Measurements from ENCODE around the gene ARRB1.

ARRB1 gene

GRCh38 chr11:75301601-75302345 is 49.7 kb downstream of the ARRB1 start:
- DNase-seq (ENCODE audit: low read depth in 2 of 2) = no peak

DNA sequence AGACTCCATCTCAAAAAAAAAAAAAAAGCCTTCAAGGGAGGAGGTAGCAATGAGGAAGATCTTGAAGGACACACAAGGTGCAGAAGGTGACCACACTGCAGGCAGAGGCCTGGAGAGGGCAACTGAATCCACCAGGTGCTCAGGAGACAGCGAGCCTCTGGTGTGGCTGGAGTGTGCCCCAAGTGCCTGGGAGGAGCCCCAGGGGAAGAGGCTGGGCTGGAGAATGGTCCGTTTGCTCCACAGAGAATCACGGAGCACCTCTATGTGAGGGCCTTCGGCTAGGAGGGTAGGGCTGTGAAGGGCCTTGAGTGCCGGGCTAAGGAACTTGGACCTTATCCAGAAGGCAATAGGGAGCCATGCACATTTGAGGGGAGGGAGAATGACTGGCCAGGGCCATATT is 50.3 kb downstream of the ARRB1 start:
- DNase-seq (ENCODE audit: low read depth in 2 of 2) = no peak

- DNase-seq (ENCODE audit: low read depth in 2 of 2) = no peak
These were observed 52.5 kb downstream of the ARRB1 start for GRCh38 chr11:75298976-75299260.

GRCh38 chr11:75298191-75298975 is 53.1 kb downstream of the ARRB1 start:
- DNase-seq (ENCODE audit: low read depth in 2 of 2) = no peak

DNA sequence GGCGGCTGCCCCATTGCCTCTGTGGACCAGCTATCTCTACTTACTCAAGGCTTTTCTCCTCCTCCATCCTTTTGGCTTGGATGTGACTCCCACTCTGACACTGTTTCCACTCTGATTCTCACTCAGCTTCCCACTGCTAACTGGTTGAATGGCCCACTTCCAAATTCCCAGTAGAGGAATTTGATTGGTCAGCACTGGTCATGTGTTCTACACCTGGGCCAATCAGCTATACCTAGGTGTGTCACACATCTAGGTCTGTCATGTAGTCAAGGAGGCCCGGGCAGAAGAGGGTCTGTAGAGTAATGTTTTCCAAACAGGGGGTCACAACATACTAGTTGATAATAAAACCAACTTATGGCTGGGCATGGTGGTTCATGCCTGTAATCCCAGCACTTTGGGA is 57.6 kb downstream of the ARRB1 start:
- DNase-seq (ENCODE audit: low read depth in 2 of 2) = no peak

DNA sequence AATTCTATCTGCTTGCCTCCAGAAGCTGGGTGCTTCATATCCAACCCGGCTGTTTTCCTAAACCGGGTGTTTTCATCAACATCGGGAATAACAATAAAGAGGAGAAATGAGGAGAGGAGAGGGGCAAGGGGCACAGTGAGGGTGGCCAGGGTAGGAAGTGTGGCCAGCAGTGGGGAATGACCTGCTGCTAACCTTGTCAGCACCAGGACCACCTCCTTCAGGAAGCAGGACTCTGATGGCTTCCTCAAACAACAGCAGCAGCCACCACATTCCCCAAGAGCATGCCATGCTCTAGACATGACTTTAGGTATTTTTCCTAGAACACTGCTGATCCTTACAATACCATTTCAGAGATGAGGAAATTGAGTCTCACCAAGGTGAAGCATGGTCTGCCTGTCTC is 58.5 kb downstream of the ARRB1 start:
- DNase-seq (ENCODE audit: low read depth in 2 of 2) = no peak

DNA sequence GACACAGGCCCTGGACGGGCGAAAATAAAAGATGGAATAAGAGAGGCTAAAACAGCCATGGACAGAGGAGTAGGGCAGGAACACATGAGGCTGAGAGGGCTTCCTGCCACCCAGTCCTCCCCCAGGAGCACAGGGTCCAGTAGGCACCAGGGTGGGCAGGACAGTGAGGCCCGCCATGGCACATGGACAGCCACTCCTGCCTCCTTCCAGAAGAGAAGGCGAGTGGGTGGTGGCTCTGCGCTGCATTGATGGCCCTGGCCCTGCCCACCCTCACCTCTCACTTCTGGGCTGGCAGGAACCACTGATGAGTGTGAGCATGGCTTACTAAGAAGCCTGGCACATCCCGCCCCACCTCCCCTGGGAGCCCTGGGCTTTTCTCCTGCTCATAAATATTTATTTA is 59.7 kb downstream of the ARRB1 start:
- no peak for DNase-seq (ENCODE audit: low read depth in 2 of 2)

GRCh38 chr11:75289919-75290318 is 61.5 kb downstream of the ARRB1 start:
- DNase-seq (ENCODE audit: low read depth in 2 of 2) = no peak

GRCh38 chr11:75289511-75289760 is 62.0 kb downstream of the ARRB1 start:
- no peak for DNase-seq (ENCODE audit: low read depth in 2 of 2)

DNA sequence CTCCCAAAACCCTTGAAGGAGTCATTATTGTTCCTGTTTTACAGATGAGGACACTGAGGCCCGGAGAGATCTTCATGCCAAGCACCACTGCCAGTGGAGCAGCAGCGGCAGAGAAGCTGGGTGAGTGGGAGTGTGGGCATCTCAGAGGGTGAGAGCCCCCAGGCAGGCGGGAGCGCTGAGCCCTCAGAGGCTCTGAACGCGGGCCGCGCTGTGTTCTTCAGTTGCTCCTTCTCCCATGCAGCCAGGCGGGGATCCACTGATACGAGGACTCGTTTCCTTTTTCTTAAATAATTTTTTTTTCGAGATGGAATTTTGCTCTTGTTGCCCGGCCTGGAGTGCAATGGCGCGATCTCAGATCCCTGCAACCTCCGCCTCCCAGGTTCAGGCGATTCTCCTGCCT is 63.9 kb downstream of the ARRB1 start:
- DNase-seq (ENCODE audit: low read depth in 2 of 2) = no peak

GRCh38 chr11:75286826-75287465 is 64.5 kb downstream of the ARRB1 start:
- DNase-seq (ENCODE audit: low read depth in 2 of 2) = no peak

GRCh38 chr11:75285776-75286360 is 65.6 kb downstream of the ARRB1 start:
- DNase-seq (ENCODE audit: low read depth in 2 of 2) = no peak

DNA sequence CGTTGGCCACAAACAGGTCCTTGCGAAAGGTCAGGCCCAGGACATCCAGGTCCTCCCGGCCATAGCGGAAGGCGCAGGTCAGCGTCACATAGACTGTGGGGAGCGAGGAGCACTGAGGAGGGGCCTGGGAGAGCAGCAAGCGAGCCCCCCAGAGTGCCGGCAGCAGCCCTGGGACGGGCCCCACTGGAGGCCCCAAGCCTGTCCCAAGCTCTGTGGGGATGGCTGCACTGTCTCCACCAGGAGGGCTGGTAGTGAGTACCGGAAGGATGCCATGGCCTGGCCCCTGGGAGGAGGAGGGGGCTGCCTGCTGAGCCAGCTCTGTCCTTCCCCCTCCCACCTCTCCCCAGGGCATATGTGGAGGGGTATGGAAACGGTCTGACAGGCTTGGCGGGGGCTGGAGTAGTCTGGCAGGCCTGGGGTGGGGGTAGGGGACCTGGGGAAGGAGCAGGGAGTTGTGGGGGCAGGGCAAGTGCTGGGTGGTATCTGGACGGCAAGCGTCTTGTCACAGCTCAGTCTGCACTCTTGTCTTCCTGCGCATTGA is 68.0 kb downstream of the ARRB1 start:
- no peak for DNase-seq (ENCODE audit: low read depth in 2 of 2)

- DNase-seq (ENCODE audit: low read depth in 2 of 2) = no peak
These were observed 69.9 kb downstream of the ARRB1 start for GRCh38 chr11:75281469-75282095.

DNA sequence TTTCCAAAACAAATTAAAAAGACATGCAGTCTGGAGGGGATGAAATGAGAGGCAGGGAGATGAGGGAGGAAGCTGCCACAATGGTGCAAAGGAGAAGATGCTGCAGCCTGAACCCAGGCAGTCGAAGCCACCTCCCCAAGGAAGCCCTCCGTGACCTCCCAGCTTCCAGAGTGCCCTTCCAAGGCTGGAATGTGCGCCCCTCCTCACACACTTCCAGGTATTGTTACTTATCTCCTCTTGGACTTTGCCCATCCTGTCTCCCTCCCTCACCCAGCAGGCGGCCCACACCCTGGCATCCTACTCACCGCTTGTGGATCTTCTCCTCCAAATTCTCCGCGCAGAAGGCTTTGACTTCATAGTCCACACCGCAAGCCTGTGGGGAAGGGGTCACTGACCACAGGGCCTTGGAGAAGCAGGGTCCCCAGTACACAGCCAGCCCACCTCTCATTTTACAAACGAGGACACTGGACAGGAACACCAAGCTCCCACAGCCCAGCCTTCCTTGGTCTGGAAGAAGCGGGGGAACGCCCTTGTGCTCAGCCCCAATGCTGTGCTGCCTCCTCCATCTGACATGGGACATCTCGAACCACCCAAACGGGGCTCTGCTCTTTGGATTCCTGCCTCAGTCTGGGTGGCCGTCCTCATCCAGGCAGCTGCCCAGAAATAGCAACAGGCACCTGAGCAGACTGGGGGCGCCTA is 70.5 kb downstream of the ARRB1 start:
- no peak for DNase-seq (ENCODE audit: low read depth in 2 of 2)

GRCh38 chr11:75280227-75280701 is 71.2 kb downstream of the ARRB1 start:
- peak; percentile 54 to 78 for DNase-seq (ENCODE audit: low read depth in 2 of 2)

GRCh38 chr11:75279273-75279672 is 72.2 kb downstream of the ARRB1 start:
- no peak for DNase-seq (ENCODE audit: low read depth in 2 of 2)

DNA sequence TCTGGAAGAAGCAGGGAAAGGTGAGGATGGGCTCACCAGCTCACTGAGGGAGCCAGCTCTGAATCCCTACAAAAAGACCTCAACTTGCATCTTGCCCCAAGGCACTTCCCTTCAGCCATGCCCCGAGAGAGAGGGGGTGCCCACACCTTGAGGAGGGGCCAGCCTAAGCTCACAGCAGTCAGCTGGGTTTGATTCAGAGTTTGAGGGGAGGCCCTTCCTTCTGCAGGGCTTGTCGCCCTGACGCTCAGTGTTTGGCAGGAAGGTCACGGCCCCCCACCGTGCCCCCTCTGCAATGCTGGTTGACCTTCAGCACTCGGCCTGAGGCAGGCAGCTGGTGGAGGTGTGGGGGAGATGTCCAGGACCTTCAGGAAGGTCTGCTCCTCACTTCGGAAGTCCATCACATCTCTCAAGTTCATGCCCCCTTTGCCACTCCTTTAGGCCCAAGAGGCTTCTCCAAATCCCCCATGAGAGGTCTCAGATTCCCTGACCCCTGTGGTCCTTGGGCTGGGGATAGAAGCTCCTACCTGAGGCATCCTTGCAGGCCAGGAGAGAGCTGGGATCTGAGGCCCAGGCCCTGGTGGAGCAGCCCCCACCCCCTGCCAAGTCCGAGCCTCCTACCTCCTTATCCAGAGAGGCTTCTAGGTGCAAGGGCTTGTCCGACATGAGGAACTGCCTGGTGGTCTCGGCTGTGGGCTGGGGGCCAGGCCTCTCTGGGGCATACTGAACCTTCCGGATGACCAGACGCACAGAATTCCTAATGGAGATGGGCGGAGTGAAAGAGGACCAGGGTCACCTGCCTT is 73.3 kb downstream of the ARRB1 start:
- DNase-seq (ENCODE audit: low read depth in 2 of 2) = no peak

DNA sequence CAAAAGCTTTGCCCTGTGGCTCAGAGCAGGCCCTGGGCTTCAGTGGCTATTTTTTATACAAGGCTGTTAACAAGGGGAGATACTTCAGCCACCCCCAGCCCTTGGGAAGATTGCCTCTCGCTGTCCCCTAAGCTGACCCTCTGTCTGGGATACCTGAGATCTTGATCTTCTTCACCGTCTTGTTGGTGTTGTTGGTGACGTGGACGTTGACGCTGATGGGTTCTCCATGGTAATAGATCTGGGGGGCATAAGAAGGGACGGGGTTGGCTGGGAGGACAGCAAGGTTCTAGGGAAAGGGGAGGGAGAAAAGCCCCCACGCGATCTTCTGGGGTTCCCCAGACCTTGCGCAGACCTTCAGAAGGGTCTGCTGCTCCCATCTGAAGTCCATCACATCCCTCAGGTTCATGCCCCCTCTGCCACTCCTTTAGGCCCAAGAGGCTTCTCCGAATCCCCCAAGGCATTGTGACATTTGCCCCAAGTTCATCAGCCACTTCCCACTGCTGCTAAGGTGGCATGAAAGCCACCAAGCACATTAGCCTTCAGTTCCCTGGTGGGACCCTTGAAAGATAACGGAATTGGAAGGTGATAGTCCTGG is 74.2 kb downstream of the ARRB1 start:
- DNase-seq (ENCODE audit: low read depth in 2 of 2) = no peak

GRCh38 chr11:75276686-75277085 is 74.8 kb downstream of the ARRB1 start:
- no peak for DNase-seq (ENCODE audit: low read depth in 2 of 2)

All from stimulated activated CD4-positive, alpha-beta T cell treated with anti-CD3 and anti-CD28 coated beads, Interleukin-1b, Interleukin-23, amount 100 ng/mL, for 4 hours (primary cell).